DOHH2 (cell line): ENCODE measurements around the gene CPN2.

Experiments used
- H3F3A ChIP-seq: fragments of 200-600 bp; sonication (generic), shearing (Covaris generic); 2 replicates; pipeline ENCODE4 v1.6.0; 2016; ENCODE audit warnings: antibody characterized with exemption, mild to moderate bottlenecking; ENCODE audit not compliant: control insufficient read depth, insufficient read depth
- H3K27ac ChIP-seq: fragments of 200-600 bp; sonication (generic); 2 replicates; pipeline ENCODE4 v1.5.1; 2014; ENCODE audit warnings: low read depth, mild to moderate bottlenecking, low read length, moderate library complexity
- H3K27me3 ChIP-seq: fragments of 200-600 bp; sonication (generic); 2 replicates; pipeline ENCODE4 v1.6.1; 2014; ENCODE audit warnings: mild to moderate bottlenecking, low read length, mixed read lengths; ENCODE audit not compliant: control insufficient read depth
- H3K36me3 ChIP-seq: fragments of 200-600 bp; sonication (generic); 2 replicates; pipeline ENCODE4 v1.6.1; 2014; ENCODE audit warnings: mild to moderate bottlenecking, low read length, moderate library complexity, mixed read lengths; ENCODE audit not compliant: control insufficient read depth
- H3K4me1 ChIP-seq: fragments of 200-600 bp; sonication (generic); 2 replicates; pipeline ENCODE4 v1.6.1; 2014; ENCODE audit warnings: mild to moderate bottlenecking, low read length, mixed read lengths; ENCODE audit not compliant: control insufficient read depth
- H3K4me2 ChIP-seq: fragments of 200-600 bp; sonication (generic); 2 replicates; pipeline ENCODE4 v1.6.0; 2014; ENCODE audit warnings: mild to moderate bottlenecking, low read length, moderate library complexity
- H3K4me3 ChIP-seq: fragments of 200-600 bp; sonication (generic); 2 replicates; pipeline ENCODE4 v1.5.1; 2014; ENCODE audit warnings: mild to moderate bottlenecking, low read length, mixed read lengths
- H3K79me2 ChIP-seq: fragments of 200-600 bp; sonication (generic); 2 replicates; pipeline ENCODE4 v1.6.1; 2014; ENCODE audit warnings: mild to moderate bottlenecking, low read length, mixed read lengths; ENCODE audit not compliant: control insufficient read depth
- H3K9me2 ChIP-seq: fragments of 200-600 bp; sonication (generic); replicated peaks from 2 replicates; pipeline ENCODE4 v1.6.1; 2014; ENCODE audit warnings: mild to moderate bottlenecking, low read length, mixed read lengths; ENCODE audit not compliant: control insufficient read depth
- H3K9me3 ChIP-seq: fragments of 200-600 bp; sonication (generic); 2 replicates; pipeline ENCODE4 v1.6.1; 2014; ENCODE audit warnings: antibody characterized with exemption, low read length, mixed read lengths; ENCODE audit not compliant: control insufficient read depth, insufficient read depth
- H4K20me1 ChIP-seq: fragments of 200-600 bp; sonication (generic); 2 replicates; pipeline ENCODE4 v1.6.0; 2014; ENCODE audit warnings: low read depth, mild to moderate bottlenecking, antibody characterized with exemption, low read length, moderate library complexity; ENCODE audit not compliant: control insufficient read depth, insufficient read depth
- CTCF ChIP-seq: fragments of 200-600 bp; sonication (generic); IDR thresholded peaks from one replicate; pipeline ENCODE4 v1.5.1; 2014; ENCODE audit warnings: antibody characterized with exemption, mild to moderate bottlenecking, low read depth, low read length; ENCODE audit not compliant: poor library complexity, severe bottlenecking
- EZH2phosphoT487 ChIP-seq: fragments of 200-600 bp; sonication (generic); IDR thresholded peaks from 2 replicates; pipeline ENCODE4 v1.6.1; 2017; ENCODE audit warnings: borderline replicate concordance, mild to moderate bottlenecking, antibody characterized with exemption, low read length, moderate library complexity, mixed read lengths

Gene CPN2

DNA sequence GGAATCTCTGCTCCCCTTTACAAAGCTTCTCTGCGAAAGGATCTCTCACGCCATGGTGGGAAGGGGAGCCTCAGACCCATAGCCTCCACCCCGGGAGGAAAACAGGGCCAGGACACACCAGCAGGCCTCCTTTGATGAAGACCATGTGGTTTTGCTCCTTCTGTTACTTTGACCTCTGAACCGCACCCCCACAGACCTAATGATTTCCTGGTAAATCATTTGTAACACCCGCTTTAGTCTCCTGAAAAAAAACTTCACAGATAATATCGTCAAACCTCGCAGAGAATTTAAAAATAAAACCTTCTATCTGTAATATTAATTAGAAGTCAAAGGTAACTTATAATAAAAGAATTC lies 18.3 kb downstream of the CPN2 start:
- H3K9me2 ChIP-seq: no peaks in the 10 kb centered on the region
- H3F3A ChIP-seq: no peaks in the 10 kb centered on the region
- H3K36me3 ChIP-seq: no peaks in the 10 kb centered on the region
- TF ChIP-seq EZH2phosphoT487 (no peak), CTCF (no peak)
- peaks cover 5% of the 10 kb centered on the region; the same call in 1 of the 2 replicates for H3K4me1 ChIP-seq
- H3K27ac ChIP-seq: no peak overlapping the region
- peaks cover 26% of the 10 kb centered on the region for H3K27me3 ChIP-seq
- H4K20me1 ChIP-seq: no peaks in the 10 kb centered on the region
- no peak overlapping the region for H3K4me3 ChIP-seq
- no peaks in the 10 kb centered on the region for H3K79me2 ChIP-seq
- no peaks in the 10 kb centered on the region for H3K9me3 ChIP-seq
- no peak overlapping the region for H3K4me2 ChIP-seq

DNA sequence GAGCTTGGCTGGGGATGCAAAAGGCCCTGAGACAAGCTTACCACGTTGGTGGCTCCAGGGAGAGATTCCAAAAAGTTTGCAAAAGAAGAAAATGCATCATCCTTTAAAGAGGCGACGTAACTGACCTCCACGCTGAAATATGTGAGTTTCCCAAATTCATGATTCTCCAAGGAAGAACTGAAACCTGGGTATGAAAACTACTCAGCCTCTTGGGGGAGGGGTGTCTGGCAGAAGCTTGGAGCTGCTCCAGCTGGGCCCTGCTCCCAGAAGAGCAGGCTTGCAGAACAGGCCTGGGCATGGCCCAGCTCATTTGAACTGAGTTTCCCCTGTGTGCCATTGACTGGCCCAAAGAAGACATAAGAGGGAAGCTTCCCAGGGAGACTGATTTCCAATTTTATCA lies 20.5 kb downstream of the CPN2 start:
- Histone ChIP-seq H3K36me3 (no peaks in the 10 kb centered on the region), H3K9me3 (peaks cover 21% of the 10 kb centered on the region), H3F3A (peaks cover 13% of the 10 kb centered on the region), H3K27ac (no peak overlapping the region), H3K79me2 (no peaks in the 10 kb centered on the region), H3K4me2 (no peak overlapping the region), H3K27me3 (peaks cover 26% of the 10 kb centered on the region), H3K4me1 (peaks cover 5% of the 10 kb centered on the region; the same call in 1 of the 2 replicates), H3K4me3 (no peak overlapping the region), H3K9me2 (no peaks in the 10 kb centered on the region), H4K20me1 (no peaks in the 10 kb centered on the region)
- TF ChIP-seq EZH2phosphoT487 (no peak), CTCF (no peak)

DNA sequence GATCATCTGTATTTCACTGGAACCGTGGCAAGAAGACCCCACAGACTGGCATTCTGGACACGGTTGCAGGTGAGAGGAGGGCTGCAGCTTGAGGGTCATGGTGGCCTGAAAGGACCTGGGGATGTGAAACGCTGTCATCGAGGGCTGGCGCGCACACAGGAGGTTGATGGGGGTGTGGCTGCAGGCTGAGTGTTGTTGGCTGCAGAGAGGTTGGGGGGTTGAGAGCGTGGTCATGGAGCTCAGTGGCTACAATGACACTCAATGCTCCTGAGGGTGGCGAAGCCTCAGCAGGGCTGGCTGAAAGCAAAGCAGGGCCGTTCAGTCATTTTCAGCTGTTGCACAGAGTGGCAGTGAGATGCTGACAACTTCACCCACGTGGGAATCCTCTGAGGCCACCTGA lies 21.0 kb downstream of the CPN2 start:
- peaks cover 26% of the 10 kb centered on the region for H3K27me3 ChIP-seq
- peaks cover 13% of the 10 kb centered on the region for H3F3A ChIP-seq
- no peaks in the 10 kb centered on the region for H3K79me2 ChIP-seq
- H4K20me1 ChIP-seq: no peaks in the 10 kb centered on the region
- H3K4me1 ChIP-seq: peaks cover 5% of the 10 kb centered on the region; the same call in 1 of the 2 replicates
- no peak overlapping the region for H3K4me3 ChIP-seq
- no peak overlapping the region for H3K4me2 ChIP-seq
- peaks cover 25% of the 10 kb centered on the region for H3K9me3 ChIP-seq
- H3K36me3 ChIP-seq: no peaks in the 10 kb centered on the region
- no peaks in the 10 kb centered on the region for H3K9me2 ChIP-seq
- H3K27ac ChIP-seq: no peak overlapping the region
- TF ChIP-seq CTCF: no peak
- no peak for TF ChIP-seq EZH2phosphoT487

GRCh38 chr3:194329583-194329965 lies 21.6 kb downstream of the CPN2 start:
- Histone ChIP-seq H3K27me3 (peaks cover 26% of the 10 kb centered on the region), H3K27ac (no peak overlapping the region), H3F3A (peaks cover 17% of the 10 kb centered on the region), H3K4me2 (no peak overlapping the region), H4K20me1 (no peaks in the 10 kb centered on the region), H3K4me1 (peaks cover 5% of the 10 kb centered on the region; the same call in 1 of the 2 replicates), H3K79me2 (no peaks in the 10 kb centered on the region), H3K9me2 (no peaks in the 10 kb centered on the region), H3K9me3 (peaks cover 31% of the 10 kb centered on the region), H3K36me3 (no peaks in the 10 kb centered on the region), H3K4me3 (no peak overlapping the region)
- TF ChIP-seq EZH2phosphoT487: no peak
- no peak for TF ChIP-seq CTCF
